Measurements from ENCODE around the gene MSLN.
"Not testable (repeated sequence)": the region's sequence is repeated elsewhere in the genome, so short reads cannot be mapped to it uniquely, and the experiment has no call there.

The MSLN gene

DNA sequence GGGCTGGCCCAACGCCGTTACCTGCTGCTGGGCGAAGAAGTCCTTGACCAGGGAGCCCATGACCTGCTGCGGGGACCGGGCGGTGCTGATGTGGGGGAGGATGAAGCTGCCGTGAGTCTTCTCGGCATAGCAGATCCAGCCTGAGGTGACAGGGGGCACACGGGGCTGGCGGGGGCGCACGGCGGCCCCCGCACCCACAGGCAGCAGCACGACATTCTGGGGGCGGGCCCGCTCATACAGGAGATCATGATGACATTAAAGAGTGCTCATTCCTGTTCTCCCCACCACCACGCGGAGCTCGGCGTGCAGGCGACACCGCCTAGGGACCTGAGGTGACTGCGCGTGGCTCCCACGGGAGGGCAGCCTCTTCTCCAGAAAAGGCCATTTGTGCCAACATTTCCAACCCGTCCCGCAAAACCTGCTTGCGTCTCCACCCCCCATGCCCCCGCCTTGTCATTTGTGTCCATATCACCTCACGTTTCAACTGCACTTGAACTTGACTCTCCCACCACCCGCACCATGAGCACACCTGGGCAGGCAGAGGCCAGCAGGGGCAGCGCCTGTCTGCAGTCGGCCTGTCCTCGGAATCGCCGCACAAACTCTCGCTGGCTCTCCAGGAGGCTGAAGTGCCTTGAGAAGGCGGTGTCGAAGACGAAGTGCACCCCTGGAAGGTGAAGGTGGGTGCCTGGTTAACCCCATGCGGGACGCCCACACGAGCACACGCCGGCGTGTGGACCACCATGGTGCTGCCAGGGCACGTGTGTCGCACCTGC, 26.1 kb upstream of the MSLN start:
- in situ Hi-C loops (cut with MboI; ENCODE audit: low sequenced_read_pairs) = no loop called here

DNA sequence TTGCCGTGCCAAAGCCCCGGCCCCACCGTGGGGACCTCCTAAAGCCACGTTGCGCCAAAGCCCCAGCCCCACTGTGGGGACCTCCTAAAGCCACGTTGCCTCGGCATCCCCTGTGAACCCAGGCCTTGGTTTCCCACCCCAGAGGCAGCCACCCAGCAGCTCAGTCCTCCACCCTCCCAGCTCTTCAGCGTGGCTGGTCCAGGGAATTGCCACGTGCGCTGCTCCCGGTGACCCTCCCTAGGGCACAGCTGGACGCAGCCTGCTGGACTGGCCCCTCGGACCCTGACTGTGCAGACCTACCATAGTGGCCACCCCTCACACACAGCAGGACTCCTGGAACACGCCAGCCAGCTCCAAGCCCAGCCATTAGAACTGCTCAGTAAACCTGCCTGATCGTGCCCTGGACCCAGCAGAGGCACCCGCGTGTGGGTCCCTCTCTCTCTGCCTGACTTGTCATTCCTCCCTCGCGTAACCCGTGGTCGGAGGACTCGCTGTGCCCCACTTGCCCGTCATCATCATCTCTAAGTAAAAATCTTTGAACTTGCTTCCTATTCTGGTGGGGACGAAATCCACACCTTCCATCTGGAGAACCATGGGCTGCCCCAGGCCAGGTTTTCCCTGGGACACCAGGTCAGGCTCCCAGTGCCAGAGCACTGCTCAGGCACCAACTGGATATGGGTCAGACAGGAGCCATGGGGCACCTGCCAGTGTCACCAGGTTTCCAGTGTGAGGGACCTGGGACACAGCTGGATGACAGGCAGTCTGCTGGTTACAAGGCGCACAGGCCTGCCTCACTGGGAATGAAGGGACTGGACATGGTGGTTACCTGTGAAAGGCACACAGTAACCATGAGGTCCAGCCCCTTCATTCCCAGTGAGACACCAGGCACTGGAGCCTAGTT, 25.3 kb upstream of the MSLN start:
- in situ Hi-C loops (cut with MboI; ENCODE audit: low sequenced_read_pairs) = no loop called here

DNA sequence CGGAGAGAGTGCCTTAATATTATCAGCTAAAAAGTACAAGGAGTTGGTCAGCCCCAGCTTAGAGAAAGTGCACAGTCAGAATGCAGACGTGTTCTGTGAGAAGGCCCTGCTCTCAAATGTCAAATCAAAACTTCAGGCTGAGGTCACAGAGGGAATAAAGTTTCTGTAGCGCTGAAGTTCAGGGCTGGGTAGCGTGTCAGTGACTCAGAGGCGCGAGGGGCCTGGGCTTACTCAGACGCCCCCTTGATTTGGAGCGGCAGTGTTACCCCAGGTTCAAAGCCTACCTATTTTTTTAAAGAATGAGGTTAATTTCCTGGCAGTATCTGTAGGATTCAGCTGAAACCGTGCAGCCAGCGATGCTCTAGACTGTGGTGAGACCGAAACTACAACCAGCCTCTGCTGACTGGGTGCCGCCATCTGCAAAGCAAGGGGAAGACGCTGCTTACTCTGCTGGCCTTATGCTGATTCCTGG, 24.5 kb upstream of the MSLN start:
- in situ Hi-C loops (cut with MboI; ENCODE audit: low sequenced_read_pairs) = no loop called here

DNA sequence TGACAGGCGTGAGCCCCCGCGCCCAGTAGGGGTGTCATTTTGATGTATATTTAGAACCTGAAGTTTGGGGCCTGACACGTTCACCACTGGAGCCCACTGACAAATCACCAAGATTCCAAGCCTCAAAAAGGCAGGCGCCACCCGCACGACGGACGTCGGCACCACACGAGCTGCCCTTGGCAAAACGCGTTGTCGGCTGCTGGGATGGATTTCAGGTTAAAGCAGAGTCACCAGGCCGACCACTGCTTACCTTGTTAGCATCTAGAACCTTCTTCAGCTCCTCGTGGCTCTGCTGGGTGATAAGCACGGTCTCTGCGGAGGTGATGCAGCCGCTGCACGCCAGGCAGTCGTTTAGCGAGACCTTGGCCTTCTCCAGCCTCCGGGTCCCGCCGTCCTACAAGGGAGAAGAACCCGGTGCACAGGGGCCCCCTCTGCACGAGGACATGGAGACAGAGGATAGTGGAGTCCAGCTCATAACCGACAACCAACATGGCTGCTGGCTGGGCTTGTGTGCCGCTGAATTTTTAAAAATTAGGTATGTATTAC, 23.5 kb upstream of the MSLN start:
- in situ Hi-C loops (cut with MboI; ENCODE audit: low sequenced_read_pairs) = no loop called here

DNA sequence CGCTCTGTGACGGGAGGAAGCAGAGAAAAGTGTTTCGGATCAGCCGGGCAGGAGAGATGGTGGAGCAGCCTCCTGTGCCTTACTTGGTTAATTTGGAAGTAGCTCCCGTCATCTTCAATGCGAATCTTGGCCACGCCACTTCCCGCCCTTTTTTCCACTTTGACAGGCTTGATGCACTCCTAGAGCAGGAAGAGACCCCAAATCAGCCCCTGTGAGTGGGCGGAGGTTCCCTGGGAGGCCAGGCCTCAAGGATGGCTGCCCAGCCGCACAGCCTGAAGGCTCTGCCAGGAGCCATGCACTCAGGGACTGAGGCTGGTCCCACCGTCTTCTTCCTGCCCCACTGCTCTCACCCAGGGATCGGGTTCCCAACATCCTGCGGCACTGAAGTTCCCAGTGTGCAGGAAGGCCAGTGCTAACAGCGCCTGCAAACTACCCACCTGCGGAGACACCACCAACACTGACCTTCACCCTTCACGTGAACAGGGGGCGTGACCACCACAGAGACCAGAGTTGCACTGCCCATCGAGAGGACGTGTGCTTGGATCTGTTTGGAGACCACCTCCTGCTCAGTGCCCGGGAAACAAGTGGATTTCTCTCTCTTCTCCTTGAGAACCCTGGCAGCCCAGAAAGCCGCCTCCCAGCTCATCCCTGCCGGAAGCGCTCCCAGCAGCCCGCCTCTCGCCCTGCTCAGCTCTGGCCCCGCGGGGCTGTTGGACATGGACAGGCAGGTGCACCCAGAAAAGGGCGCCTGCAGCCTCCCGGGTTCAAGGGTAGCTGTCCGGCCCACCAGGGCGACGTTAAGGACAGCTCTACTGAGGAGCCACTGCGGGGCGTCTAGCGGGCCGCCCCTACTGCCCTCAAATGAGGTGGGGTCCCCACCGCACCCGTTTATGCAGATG, 20.7 kb upstream of the MSLN start:
- in situ Hi-C loops (cut with MboI; ENCODE audit: low sequenced_read_pairs) = no loop called here

DNA sequence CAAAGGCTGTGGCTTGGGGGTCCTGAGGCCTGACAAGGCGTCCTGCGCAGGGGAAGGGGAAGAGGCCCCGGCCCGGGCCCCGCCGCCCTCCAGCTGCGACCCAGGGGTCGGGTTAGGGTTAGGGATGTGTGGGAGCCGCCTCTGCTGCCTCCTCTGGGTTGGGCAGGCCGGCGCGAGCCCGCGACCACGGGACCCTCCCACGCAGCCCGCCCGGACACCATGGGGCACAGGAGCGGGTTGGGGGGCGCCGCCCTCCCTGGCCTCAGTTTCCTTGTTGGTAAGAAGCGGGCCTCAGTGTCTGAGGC, 20.1 kb upstream of the MSLN start:
- in situ Hi-C loops (cut with MboI; ENCODE audit: low sequenced_read_pairs) = no loop called here

DNA sequence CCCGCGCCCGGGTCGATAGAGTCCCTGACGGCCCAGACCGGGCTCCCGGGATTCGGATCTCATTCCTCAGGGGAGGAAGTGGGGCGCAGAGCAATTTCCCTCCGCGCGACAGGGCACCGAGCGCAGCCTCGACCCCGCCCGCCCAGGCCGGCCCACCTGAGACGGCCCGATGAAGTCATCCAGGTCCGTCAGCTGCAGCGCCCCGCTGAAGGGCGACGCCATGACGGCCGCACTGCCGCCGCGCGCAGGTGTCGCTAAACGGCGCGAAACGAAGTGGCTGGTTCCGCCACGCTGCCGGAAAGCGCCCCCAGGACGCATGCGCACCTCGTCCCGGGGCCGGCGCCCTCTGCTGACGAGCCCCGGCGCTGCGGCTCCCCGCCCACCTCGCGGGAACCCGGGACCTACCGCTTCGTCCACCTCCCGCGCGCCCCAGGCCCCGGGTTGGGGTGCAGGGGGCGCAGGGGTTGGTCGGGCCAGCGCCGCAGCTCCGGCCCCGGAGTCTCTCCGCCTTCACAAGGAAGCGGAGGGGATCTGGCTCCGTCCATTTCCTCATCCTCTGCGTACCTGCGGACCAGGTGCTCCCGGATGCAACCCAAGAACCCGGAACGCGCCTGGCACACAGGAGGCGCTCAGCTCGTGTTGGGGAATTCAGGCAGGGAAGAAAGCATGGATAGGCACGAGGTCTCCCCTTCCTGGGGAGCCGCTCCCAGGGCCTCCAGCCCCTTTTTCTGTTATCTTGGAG, 19.6 kb upstream of the MSLN start, which contains the start of gene CIAO3:
CIAO3 (minus strand) TSS at position 234 of the 742 bp plus-strand sequence; CDS start at position 222, 12 bp downstream.
- in situ Hi-C loops (cut with MboI; ENCODE audit: low sequenced_read_pairs) = no loop called here

DNA sequence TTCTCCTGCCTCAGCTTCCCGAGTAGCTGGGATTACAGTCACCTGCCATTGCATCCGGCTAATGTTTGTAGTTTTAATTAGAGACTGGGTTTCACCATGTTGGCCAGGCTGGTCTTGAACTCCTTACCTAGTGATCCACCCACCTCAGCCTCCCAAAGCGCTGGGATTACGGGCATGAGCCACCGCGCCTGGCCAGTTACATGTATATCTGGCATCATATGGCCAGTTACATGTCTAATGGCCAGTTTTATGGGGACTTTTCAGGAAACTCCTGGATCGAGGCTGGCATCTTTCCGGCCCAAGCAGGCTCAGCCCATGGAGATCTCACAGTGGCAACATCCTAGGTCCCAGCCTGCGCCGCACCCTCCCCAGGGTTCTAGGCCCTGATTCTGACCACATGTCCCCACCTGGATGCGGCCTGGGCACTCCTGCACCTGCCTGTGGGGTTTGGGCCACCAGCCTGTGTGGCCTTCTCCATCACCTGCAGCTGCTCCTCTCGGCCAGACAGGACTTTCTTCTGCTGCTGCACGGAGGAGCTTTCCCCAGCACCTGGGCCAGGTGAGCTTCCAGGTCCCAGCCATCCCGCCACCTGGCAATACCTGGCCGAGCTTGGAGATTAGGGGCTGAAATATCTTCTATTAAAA, 18.4 kb upstream of the MSLN start:
- in situ Hi-C loops (cut with MboI; ENCODE audit: low sequenced_read_pairs) = no loop called here

DNA sequence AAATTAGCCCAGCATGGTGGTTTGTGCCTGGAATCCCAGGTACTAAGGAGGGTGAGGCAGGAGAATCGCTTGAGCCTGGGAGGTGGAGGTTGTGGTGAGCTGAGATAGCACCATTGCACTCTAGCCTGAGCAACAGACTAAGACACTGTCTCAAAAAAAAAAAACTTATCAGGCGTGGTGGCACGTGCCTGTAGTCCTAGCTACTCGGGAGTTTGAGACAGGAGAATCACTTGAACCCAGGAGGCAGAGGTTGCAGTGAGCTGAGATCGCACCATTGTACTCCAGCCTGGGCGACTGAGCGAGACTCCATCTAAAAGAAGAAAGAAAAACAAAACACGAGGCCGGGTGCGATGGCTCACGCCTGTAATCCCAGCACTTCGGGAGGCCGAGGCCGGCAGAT, 17.6 kb upstream of the MSLN start:
- in situ Hi-C loops (cut with MboI; ENCODE audit: low sequenced_read_pairs) = not testable (repeated sequence)

DNA sequence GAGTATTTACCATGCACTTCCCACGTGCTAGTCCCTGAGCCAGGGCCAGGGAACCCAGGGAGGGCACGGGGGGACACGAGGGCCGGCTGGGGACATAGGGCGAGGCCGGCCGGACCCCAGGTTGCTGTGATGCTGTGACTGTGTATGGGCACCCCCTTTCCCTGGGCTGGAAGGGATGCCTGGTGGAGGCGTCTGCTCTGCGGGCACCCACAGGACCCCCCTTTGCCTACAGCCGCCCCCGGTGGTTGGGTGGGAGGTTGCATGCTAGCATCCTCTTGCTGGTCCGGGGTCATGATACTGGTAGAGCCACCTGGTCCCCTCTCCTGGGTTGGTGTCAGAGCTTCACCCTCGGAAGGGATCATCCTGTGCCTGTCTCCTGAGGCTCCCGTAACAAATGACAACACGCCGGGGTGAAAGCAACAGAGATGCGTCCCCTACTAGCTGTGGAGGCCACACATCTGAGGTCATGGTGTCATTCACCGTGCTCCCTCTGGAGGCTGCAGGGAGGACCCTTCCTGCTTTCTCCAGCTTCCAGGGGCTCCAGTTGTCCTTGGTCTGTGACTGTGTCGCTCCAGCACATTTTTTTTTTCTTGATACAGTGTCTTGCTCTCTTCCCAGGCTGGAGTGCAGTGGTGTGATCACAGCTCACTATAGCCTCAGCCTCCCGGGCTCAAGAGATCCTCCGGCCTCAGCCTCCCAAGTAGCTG, 16.6 kb upstream of the MSLN start:
- in situ Hi-C loops (cut with MboI; ENCODE audit: low sequenced_read_pairs) = no loop called here

DNA sequence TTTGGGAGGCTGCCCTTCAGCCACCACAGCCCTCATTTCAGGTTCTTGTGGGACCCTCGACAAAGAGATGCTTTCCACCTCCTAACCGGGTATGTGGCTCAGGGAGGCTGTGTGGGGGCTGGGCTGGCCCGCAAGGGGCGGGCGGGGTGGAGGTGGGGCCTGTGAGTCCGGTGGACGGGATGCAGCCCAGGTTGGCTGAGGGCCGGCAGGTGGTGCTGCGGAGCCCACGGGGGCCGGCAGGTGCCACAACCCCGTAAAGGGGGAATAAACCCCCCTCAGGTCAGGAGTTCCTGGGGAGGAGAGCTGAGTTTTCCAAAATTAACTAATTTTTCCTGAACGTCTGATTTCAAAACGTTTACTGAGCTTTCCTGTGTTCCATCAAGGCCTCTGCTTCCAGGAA, 14.8 kb upstream of the MSLN start:
- in situ Hi-C loops (cut with MboI; ENCODE audit: low sequenced_read_pairs) = no loop called here

DNA sequence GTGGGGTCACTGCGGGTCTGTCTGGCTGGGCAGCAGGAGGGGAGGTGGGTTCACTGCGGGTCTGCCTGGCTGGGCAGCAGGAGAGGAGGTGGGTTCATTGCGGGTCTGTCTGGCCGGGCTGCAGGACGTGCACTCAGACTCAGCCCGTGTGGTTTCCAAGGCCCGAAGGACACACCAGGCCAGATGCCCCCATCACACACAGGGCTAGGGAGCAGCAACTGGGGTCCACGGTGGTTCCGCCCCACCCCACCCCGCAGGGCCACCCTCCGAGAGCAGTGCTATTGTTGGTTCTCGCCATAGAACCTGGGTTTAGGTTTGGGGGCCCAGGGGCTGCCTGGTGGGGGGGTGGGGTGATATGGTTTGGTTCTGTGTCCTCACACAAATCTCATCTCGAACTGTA, 13.9 kb upstream of the MSLN start:
- in situ Hi-C loops (cut with MboI; ENCODE audit: low sequenced_read_pairs) = no loop called here

DNA sequence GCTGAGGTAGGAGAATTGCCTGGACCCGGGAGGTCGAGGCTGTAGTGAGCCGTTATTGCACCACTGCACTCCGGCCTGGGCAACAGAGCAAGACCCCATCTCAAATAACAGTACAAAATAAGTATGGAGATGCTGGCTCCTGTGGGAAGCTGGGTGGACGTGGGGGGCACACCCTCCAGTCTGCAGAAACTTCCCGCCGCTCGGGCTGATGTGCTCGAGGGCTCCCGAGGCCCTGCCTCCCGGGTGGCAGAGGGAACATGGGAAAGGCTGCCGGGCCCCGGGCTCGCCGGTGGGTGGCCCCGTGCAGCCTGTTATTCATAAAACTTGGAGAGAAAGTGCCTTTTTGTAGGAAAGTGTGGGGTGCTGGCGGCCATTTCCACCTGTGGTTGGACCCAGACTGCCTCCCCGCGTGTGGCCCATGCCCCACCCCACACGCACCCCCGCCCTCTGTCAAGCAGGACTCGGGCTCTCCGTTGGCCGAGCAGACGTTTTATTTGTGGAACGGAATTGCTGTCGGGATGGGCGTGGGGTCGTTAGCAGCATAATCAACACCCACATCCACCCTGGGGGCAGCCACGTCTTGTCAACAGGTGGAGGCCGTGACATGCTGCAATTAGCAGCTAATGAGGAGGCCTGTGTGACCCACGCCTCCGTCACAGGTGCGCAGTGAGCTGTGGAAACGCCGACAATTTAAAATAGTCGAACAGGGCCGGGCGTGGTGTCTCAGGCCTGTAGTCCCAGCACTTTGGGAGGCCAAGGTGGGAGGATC, 12.4 kb upstream of the MSLN start:
- in situ Hi-C loops (cut with MboI; ENCODE audit: low sequenced_read_pairs) = no loop called here

DNA sequence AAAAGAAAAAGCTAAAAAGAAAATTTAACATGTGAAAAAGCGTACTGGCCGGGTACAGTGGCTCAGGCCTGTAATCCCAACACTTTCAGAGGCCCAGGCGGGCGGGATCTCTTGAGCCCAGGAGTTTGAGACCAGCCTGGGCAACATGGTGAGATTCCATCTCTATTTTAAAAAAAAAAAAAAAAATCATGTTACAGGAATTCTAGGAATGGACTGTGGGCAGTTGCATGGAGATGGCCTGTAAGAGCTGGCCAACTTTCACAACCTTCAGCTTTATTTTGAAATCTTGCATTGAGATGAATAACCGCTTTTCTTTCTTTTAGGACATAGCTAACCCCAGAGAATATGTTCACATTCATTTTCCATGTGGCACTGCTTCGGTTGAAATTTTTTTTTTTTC, 11.5 kb upstream of the MSLN start:
- in situ Hi-C loops (cut with MboI; ENCODE audit: low sequenced_read_pairs) = no loop called here

DNA sequence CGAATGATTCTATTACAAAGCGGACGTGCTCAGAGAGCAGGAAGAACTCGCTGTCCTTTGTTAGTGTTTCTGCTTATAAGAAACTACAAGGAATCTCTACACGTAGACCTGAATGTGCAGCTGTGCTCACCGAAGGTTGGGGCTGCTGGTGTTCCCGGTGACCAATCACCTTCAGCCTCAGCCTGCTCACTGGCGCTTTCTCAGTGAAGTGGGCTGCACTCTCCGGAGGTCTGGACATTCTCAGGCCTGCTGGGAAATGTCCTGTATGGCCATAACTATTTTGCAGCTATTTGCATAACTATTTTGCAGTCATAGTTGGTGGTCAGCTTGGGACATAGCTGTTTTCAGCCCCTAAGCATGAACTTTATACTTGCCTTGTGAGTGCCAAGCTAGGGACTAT, 10.0 kb upstream of the MSLN start:
- in situ Hi-C loops (cut with MboI; ENCODE audit: low sequenced_read_pairs) = no loop called here

DNA sequence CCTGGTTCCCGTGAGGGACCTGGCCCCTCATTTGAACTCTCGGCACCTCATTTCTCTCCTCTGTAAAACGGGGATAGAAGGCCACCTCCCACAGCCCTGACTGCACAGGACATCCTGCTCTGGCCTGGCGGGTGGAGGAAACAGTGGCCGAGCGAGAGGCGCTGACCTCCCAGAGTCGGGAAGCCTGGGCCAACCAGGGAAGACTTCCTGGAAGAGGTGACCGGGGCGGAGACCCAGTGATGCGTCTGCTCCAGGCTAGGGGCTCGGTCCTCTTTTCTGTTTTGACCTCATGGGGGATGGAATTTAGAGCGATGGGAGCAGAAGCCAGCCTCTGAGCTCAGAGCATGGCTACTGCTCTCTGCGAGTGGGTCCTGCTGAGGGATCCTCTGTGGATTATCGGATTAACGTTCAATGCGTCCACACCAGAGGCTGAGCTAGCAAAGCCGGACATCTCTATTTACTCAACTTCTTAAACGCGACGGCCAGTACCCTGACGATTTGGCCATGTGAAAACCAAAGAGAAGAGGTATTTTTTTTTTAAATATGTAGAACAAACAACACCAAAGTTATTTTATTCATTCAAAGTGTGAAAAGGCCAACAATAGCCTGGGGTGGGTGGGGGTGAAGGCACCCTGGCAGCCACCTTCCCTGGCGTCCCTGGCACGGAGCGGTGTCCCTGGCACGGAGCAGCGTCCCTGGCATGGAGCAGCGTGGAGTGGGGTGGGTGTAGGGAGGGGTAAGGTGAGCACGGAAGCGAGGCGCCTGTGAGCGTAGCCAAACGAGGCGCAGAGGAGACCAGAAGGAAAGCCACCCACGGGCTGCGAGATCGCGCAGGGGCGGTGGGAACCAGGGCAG, 9.2 kb upstream of the MSLN start:
- in situ Hi-C loops (cut with MboI; ENCODE audit: low sequenced_read_pairs) = no loop called here

DNA sequence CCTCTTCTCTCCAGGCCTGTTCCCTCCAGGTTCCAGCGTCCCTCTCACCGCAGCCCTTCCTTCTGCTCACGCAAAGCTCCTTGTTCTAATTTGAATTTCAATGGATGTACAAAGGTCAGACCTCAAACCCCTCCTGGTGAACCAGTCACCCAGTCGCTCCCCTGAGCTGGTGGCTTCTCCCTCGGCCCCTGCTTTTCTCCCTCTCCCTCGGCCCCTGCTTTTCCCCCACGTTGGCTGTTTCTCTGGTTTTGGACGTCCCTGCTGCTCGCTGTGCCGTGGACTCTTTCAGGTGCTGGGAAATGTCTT, 8.6 kb upstream of the MSLN start:
- in situ Hi-C loops (cut with MboI; ENCODE audit: low sequenced_read_pairs) = no loop called here
